Fibroblast of mammary gland (primary cell): ENCODE results near the gene ABR.

Experiments
- DNase-seq: peaks from one replicate; pipeline ENCODE4 v3.0.0-alpha.2; 2010; ENCODE audit warnings: low read depth
- H3K4me3 ChIP-seq: 2 replicates; pipeline ENCODE4 v1.5.1; 2011; ENCODE audit warnings: low read depth, mild to moderate bottlenecking, low read length, moderate library complexity; ENCODE audit not compliant: control insufficient read depth
- TF ChIP-seq, protein P1 (sequence below): conservative IDR thresholded peaks from 2 replicates; pipeline ENCODE4 v1.5.1; 2011; ENCODE audit warnings: low read depth, low read length, inconsistent platforms; ENCODE audit not compliant: control insufficient read depth, insufficient read depth

ABR gene

GRCh38 chr17:954431-955164, 225.2 kb downstream of the ABR start:
- no peak for DNase-seq
- no peak overlapping the region for H3K4me3 ChIP-seq
- TF ChIP-seq, protein P1, sequence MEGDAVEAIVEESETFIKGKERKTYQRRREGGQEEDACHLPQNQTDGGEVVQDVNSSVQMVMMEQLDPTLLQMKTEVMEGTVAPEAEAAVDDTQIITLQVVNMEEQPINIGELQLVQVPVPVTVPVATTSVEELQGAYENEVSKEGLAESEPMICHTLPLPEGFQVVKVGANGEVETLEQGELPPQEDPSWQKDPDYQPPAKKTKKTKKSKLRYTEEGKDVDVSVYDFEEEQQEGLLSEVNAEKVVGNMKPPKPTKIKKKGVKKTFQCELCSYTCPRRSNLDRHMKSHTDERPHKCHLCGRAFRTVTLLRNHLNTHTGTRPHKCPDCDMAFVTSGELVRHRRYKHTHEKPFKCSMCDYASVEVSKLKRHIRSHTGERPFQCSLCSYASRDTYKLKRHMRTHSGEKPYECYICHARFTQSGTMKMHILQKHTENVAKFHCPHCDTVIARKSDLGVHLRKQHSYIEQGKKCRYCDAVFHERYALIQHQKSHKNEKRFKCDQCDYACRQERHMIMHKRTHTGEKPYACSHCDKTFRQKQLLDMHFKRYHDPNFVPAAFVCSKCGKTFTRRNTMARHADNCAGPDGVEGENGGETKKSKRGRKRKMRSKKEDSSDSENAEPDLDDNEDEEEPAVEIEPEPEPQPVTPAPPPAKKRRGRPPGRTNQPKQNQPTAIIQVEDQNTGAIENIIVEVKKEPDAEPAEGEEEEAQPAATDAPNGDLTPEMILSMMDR: no peak

DNA sequence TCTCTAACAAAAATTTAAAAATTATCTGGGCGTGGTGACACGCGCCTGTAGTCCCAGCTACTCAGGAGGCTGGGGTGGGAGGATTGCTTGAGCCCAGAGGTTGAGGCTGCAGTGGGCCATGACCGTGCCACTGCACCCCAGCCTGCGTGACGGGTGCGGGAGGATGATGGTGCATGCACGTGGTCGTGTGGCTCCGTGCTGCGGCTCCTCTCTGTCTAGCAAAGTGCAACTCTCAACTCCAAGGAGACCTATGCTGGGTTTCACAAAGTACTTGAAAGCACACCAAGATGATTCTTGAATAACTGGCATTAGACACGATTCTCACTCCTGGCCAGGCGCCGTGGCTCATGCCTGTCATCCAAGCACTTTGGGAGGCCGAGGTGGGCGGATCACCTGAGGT, 226.0 kb downstream of the ABR start:
- no peak overlapping the region for H3K4me3 ChIP-seq
- DNase-seq: no peak
- TF ChIP-seq, protein P1: no peak
